H7 (cell line): Measurements from ENCODE around the gene FBXL12. TPM values are rescaled to one million over a fixed set of nuclear protein-coding genes. Genes with fewer than 3 reads are reported as not detected.
"Not testable (repeated sequence)": the region's sequence is repeated elsewhere in the genome, so short reads cannot be mapped to it uniquely, and the experiment has no call there.

Source experiments
- DNase-seq: peaks from one replicate; pipeline ENCODE4 v3.0.0; 2012
- H3K27me3 ChIP-seq: 2 replicates; pipeline ENCODE4 v1.6.0; 2011; ENCODE audit warnings: mild to moderate bottlenecking, low read length; ENCODE audit not compliant: control insufficient read depth, insufficient read depth
- H3K36me3 ChIP-seq: replicated peaks from 2 replicates; pipeline ENCODE4 v1.5.1; 2011; ENCODE audit warnings: low read length; ENCODE audit not compliant: control insufficient read depth, insufficient read depth
- H3K4me3 ChIP-seq: 2 replicates; pipeline ENCODE4 v1.5.1; 2011; ENCODE audit warnings: low read depth, mild to moderate bottlenecking, control low read depth, low read length, moderate library complexity; ENCODE audit not compliant: insufficient read depth
- total RNA-seq: library from RNA; depleted of rRNA; stranded (reverse); fragments of >200 nt; shearing (Covaris generic); gene quantifications from 2 replicates; pipeline ENCODE4 v1.2.3, GENCODE V29; 2014; rRNA removed

FBXL12 gene
- total RNA-seq, 1 experiment from 2014 or later = 36.4 TPM

DNA sequence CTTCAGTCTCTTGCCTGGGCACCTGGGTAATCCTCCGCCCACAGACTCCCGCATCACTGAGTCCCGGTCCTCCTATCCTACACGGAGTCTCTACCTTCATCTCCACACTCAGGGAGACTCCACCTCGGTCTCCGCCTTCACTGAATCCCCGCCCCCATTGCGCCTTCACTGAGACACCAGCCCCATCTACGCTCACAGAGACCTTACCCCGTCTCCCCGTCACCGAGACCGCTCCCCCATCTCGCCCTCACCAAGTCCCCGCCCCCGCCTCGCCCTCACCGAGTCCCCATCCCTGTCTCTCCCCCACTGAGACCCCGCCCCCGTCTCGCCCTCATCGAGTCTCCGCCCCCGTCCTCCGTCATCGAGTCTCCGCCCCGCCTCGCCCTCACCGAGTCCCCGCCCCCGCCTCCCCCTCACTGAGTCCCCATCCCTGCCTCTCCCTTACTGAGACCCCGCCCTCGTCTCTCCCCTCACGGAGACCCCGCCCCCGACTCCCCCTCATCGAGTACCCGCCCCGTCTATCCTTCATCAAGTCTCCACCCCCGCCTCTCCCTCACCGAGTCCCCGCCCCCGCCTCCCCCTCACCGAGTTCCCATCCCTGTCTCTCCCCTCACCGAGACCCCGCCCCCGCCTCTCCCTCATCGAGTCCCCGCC lies 27.2 kb downstream of the FBXL12 start:
- Histone ChIP-seq H3K27me3 (peaks cover 2% of the 10 kb centered on the region), H3K4me3 (peak overlapping the region; percentile 50), H3K36me3 (no peaks in the 10 kb centered on the region; the same call in 1 of the 2 replicates)
- DNase-seq = peak; percentile 95

- H3K27me3 ChIP-seq, DNase-seq, H3K36me3 ChIP-seq, H3K4me3 ChIP-seq: not testable (repeated sequence)
These were observed 27.9 kb downstream of the FBXL12 start for GRCh38 chr19:9791073-9791367.

DNA sequence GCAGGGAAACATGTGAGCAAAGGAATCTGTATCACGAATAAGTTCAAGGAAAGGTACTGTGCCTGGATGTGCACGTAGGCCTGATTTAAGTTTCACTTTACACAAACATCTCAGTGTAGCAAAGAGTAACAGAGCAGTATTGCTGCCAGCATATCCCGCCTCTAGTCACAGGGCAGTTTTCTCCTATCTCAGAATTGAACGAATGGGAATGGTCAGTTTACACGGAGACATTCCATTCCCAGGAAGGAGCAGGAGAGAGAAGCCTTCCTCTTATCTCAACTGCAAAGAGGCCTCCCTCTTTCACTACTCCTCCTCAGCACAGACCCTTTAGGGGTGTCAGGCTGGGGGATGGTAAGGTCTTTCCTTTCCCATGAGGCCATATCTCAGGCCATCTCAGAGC lies 29.3 kb downstream of the FBXL12 start:
- H3K4me3 ChIP-seq, DNase-seq, H3K27me3 ChIP-seq, H3K36me3 ChIP-seq: not testable (repeated sequence)

DNA sequence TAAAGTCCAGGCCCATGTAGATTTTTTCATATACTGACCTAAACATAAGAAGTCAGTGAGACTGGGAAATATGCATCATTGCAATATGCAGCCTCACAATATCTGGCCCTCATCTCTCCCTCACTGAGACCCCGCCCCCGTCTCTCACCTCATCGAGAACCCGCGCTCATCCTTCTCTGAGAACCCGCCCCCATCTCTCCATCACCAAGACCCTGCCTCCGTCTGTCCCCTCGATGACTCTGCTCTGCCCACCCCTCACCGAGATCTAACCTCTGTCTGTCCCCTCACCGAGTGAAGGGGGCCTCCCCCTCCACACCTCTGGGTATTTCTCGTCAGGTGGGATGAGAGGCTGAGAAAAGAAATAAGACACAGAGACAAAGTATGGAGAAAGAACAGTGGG lies 29.8 kb downstream of the FBXL12 start:
- peaks cover 2% of the 10 kb centered on the region for H3K27me3 ChIP-seq
- H3K4me3 ChIP-seq = no peak overlapping the region
- DNase-seq = peak; percentile 26
- no peaks in the 10 kb centered on the region; the same call in 1 of the 2 replicates for H3K36me3 ChIP-seq

DNA sequence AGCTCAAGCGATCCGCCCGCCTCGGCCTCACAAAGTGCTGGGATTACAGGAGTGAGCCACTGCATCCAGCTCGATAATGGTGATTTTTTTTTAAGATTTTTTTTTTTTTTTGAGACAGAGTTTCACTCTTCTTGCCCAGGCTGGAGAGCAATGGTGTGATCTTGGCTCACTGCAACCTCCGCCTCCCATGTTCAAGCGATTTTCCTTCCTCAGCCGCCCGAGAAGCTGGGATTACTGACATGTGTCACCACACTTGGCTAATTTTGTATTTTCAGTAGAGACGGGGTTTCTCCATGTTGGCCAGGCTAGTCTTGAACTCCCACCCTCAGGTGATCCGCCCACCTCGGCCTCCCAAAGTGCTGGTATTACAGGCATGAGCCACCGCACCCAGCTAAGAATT lies 30.3 kb downstream of the FBXL12 start:
- not testable (repeated sequence) for H3K27me3 ChIP-seq

GRCh38 chr19:9786819-9787218 lies 32.1 kb downstream of the FBXL12 start:
- H3K36me3 ChIP-seq = no peaks in the 10 kb centered on the region
- no peaks in the 10 kb centered on the region for H3K27me3 ChIP-seq
- DNase-seq = no peak
- peak overlapping the region; percentile 52; the same call in 1 of the 2 replicates for H3K4me3 ChIP-seq

More for the DNA sequence above, 30.3 kb downstream of the FBXL12 start:
- DNase-seq, H3K4me3 ChIP-seq, H3K36me3 ChIP-seq: not testable (repeated sequence)

DNA sequence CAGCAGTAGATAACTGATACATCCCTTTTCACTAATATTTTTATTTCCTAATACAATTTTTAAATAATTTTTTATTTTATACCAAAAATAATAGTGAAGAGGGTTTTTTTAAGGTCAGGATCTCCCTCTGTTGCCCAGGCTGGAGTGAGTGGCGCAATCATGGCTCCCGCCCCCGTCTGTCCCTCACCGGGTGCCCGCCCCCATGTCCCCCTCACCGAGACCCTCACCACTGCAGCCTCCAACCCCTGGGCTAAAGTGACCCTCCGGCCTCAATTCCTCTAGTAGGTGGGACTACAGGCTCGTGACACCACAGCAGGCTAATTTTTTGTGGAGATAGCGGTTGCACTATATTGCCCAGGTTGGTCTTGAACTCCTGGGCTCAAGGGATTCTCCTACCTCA lies 32.5 kb downstream of the FBXL12 start:
- Histone ChIP-seq H3K27me3 (no peaks in the 10 kb centered on the region), H3K4me3 (peak overlapping the region; percentile 52), H3K36me3 (no peaks in the 10 kb centered on the region)
- DNase-seq = no peak

DNA sequence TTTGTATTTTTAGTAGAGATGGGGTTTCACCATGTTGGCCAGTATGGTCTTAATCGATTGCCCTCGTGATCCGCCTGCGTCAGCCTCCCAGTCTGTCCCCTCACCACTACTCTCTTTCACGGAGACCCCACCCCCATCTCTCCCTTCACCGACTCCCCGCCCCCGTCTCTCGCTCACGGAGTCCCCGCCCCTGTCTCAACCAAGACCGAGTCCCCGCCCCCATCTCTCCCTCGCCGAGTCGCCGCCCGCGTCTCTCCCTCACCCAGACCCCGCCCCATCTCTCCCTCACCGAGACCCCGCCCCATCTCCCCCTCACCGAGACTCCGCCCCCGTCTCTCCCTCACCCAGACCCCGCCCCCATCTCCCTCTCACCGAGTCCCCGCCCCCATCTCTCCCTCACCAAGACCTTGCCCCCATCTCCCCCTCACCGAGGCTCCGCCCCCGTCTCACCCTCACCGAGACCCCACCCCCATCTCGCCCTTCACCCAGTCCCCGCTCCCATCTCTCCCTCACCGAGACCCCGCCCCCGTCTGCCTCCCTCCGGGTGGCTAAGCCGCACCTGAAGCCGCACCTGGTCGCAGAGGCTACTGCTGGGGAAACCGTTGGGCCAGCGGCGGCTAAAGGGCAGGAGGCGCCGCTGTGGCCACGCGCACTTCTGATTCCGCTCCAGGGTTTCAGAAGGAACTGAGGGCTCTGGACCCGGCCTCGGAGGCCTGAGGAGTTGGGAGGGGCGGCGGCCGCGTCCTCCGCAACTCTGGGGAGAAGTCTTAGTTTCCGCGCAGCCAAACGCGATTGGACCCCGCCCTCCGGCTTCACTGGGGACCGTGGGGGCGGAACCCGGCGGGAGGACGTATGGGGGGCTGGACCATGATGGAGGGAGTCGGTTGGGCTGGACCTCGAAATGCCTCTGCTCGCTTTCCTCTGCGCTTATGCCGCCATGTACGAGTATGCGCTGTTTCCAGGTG lies 33.2 kb downstream of the FBXL12 start:
- Histone ChIP-seq H3K4me3 (peak overlapping the region; percentile 52), H3K36me3 (no peaks in the 10 kb centered on the region), H3K27me3 (no peaks in the 10 kb centered on the region)
- DNase-seq = peak; percentile 98

GRCh38 chr19:9784163-9784496 lies 34.7 kb downstream of the FBXL12 start:
- not testable (repeated sequence) for H3K36me3 ChIP-seq, H3K27me3 ChIP-seq, H3K4me3 ChIP-seq, DNase-seq

DNA sequence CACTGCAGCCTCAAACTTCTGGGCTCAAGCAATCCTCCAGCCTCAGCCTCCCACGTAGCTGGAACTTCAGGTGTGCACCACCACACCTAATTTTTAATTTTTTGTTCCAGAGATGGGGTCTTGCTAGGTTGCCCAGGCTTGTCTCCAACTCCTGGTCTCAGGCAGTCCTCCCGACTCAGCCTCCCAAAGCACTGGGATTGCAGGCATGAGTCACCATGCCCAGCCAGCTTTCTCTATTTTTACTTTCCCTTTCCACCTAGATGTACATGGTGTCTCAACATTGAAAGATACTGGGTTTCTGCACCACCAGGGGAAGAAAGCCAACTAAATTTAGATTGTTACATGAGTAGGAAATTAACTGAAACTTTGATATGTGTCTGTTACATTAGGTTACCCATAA lies 36.5 kb downstream of the FBXL12 start:
- Histone ChIP-seq H3K4me3 (no peak overlapping the region), H3K27me3 (no peaks in the 10 kb centered on the region), H3K36me3 (no peaks in the 10 kb centered on the region)
- DNase-seq = no peak

DNA sequence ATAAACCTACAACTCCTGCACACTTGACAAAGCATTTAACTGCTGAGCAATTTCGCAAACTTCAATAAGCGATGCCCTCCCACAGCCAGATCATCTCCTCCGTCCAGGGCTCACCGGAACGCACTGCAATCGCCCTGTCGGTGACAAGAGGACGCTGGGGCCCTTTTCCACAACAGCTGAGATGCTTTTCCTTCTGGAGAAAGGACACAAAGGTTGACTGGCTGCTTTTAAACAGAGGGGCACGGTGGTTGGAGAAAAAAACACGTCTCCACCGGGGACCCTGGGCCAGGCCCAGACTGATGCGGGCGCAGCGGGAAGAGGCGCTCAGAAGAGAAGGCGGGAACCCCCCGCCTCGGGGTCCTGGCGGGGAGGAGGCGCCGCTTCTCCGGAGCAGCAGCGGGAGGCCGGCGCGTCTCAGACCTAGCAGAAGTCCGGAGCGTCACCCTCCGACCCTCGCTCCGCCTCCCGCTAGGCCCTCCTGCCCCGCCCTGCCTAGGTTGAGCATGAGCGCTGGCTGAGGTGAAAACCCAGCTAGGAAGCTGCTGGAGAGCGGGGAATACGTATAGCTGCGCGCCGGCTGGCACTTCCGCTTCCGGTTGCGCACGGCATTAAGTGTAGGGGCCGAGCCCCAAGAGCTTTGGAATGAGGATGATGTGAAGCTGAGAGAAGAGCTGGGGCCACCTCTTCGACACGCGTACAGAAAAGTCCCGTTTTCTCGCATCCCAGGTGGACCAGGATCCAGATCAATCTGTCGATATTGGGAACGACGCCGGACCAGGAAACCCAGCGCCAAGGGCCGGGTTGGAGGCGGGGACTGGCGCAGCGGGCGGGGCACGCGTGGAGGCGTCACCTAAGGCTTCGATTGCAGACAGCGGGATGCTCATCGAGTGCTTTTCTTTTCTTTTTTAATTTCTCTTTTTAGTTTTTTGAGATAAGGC lies 50.4 kb downstream of the FBXL12 start, which contains the start of gene ZNF846:
Gene ZNF846, minus strand, starts transcription at position 564 of the 938 bp plus-strand sequence. CDS start 3,788 bp downstream, outside the sequence.
- Histone ChIP-seq H3K36me3 (no peaks in the 10 kb centered on the region), H3K4me3 (peak within 1 kb of the TSS; percentile 78), H3K27me3 (no peaks in the 10 kb centered on the region)
- DNase-seq = peak; percentile 96

Other genes with a start within 250 kb of the FBXL12 start
- 53.8 and 85.3 TPM in 2 replicates for gene ZNF121, start 234.6 kb downstream of the FBXL12 start, total RNA-seq
- 42.7 and 49.3 TPM in 2 replicates for gene ZNF561, start 197.8 kb downstream of the FBXL12 start, total RNA-seq
- gene ZNF562, start 144.0 kb downstream of the FBXL12 start, total RNA-seq = 21.2 and 21.3 TPM in 2 replicates
- 3.9 and 8.6 TPM in 2 replicates for gene ZNF846, start 50.3 kb downstream of the FBXL12 start, total RNA-seq
- 266 and 288 TPM in 2 replicates for gene UBL5, start 8.8 kb upstream of the FBXL12 start, total RNA-seq
- 180 and 208 TPM in 2 replicates for gene PIN1, start 16.2 kb upstream of the FBXL12 start, total RNA-seq
- gene OLFM2, start 117.4 kb upstream of the FBXL12 start, total RNA-seq = 40.0 and 63.4 TPM in 2 replicates
- 0.62 and 1.4 TPM in 2 replicates for gene COL5A3, start 191.4 kb upstream of the FBXL12 start, total RNA-seq
- gene RDH8, start 194.4 kb upstream of the FBXL12 start, total RNA-seq = not detected in 2 replicates